DND-41 (cell line): ENCODE measurements around the gene SHOC2.

Source experiments
- EZH2 ChIP-seq: IDR thresholded peaks from 3 replicates; pipeline ENCODE4 v1.6.1; 2012; ENCODE audit warnings: borderline replicate concordance, low read depth, mild to moderate bottlenecking, moderate library complexity, low read length, inconsistent platforms; ENCODE audit not compliant: severe bottlenecking
- TF ChIP-seq, protein P1 (sequence below): IDR thresholded peaks from 2 replicates; pipeline ENCODE4 v1.5.1; 2012; ENCODE audit warnings: borderline replicate concordance, low read length, moderate library complexity, mild to moderate bottlenecking; ENCODE audit not compliant: poor library complexity, severe bottlenecking; ENCODE audit errors: extremely low read depth

DNA sequence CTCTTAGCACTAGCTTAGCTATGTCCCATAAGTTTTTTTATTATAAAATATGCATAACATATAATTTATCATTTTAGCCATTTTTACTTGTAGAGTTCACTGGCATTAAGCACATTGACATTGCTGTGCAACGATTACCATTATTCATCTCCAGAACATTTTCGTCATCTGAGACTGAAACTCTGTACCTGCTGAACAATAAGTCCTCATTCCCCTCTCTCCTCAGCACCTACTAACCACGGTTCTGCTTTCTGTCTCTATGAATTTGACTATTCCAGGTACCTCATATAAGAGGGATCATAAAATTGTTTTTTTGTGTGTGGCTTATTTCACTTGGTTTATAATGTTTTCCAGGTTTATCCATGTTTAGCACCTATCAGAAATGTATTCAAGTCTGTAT is 64.1 kb downstream of the SHOC2 start:
- TF ChIP-seq, protein P1, sequence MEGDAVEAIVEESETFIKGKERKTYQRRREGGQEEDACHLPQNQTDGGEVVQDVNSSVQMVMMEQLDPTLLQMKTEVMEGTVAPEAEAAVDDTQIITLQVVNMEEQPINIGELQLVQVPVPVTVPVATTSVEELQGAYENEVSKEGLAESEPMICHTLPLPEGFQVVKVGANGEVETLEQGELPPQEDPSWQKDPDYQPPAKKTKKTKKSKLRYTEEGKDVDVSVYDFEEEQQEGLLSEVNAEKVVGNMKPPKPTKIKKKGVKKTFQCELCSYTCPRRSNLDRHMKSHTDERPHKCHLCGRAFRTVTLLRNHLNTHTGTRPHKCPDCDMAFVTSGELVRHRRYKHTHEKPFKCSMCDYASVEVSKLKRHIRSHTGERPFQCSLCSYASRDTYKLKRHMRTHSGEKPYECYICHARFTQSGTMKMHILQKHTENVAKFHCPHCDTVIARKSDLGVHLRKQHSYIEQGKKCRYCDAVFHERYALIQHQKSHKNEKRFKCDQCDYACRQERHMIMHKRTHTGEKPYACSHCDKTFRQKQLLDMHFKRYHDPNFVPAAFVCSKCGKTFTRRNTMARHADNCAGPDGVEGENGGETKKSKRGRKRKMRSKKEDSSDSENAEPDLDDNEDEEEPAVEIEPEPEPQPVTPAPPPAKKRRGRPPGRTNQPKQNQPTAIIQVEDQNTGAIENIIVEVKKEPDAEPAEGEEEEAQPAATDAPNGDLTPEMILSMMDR, result no peak
- no peak for TF ChIP-seq EZH2
